NCI-H460 (cell line): ENCODE data around the gene ARL8B. TPM values are rescaled to one million over a fixed set of nuclear protein-coding genes. Genes with fewer than 3 reads are reported as not detected.
A peak's percentile ranks its signal among the peaks of the same experiment; 100 is the strongest.

Experiments
- DNase-seq: peaks from one replicate; pipeline ENCODE4 v3.0.0-alpha.2; 2016; ENCODE audit warnings: low read depth; ENCODE audit errors: extremely low read depth
- total RNA-seq: library from RNA; depleted of rRNA; stranded (reverse); fragments of >200 nt; shearing (Covaris generic); gene quantifications from 2 replicates; pipeline ENCODE4 v1.2.3, GENCODE V29; 2014

ARL8B gene
- total RNA-seq, 1 experiment from 2014 or later, result 37.0 TPM

DNA sequence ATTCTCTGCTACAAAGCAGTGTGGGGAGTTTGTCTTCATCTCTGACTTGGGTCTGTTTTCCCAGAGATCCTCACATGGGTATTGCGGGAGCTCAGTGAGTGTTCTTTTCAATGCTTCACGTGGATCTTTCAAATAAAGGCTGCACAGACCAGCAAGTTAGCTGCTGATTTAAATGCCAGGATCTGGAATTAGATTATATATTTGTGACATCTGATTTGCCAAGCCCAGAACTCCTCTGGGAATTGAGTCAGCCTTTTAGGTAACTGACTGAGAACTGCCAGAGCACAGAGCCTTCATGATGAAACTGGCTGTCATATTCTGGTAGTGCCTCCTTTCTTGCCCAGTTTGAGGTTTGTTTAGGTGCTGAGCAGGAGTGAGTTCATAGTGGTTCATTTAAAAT, 80.1 kb downstream of the ARL8B start:
- DNase-seq, result peak; percentile 73

- no peak for DNase-seq
Measured at GRCh38 chr3:5205165-5205941, 83.3 kb downstream of the ARL8B start.

GRCh38 chr3:5210926-5211325, 88.8 kb downstream of the ARL8B start:
- no peak for DNase-seq

GRCh38 chr3:5212628-5213573, 90.8 kb downstream of the ARL8B start:
- DNase-seq, result no peak

- no peak for DNase-seq
Measured at GRCh38 chr3:5213574-5213966, 91.5 kb downstream of the ARL8B start.

- no peak for DNase-seq
Measured at GRCh38 chr3:5214352-5214751, 92.3 kb downstream of the ARL8B start.

DNA sequence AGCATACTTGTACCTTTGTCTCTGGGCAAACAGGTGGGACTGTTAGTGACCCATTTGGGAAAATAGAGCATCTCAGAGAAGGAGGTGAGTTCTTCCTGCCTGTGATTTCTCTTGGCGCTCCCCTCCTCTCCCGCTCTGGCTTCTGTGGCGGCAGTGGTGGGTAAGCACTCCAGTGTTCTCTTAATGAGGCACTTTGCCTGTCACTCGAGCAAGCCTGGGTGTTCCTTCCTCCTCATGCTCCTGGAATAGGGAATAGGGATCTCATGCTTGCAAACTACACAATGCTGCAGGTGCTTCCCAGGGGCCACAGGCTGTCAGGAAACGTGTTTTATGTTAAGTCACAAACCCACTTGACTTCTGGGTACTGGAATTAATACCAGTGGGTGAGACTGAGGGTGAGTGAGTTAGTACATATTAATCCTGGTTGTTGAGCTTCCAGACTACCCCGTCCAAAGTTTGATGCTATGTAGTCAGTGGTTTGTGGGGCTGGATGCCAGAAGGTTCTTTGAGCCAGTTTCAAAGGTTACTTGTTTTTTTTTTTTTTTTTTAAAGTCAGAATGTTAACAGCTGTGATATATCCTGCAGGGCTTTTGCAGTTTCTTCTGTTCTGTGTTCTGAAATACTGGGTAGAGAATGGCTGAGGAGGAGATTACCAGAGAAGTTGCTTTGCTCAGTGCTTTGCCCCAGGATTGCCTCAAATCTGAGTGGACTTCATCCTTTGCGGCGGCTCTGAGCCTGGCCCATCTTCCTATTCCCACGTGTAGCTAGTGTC, 95.9 kb downstream of the ARL8B start:
- DNase-seq, result no peak

DNA sequence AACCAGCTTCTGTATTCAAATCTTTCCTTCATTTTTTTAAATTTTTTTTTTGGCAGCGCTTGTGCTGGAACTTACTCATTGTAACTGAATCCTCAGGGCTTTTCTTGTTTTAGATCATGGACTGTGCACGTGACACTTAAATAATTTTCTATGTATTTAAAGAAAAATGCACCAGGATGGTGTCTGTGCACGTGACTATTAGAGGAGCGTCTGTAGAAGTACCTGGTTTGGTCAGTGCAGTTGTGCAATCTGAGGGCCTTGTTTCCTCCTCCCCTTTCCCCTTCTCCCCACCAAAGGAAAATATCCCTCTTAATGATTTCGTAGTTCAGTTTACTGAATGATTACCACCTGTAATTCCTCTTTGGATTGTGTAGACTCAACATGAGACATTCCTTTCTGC, 96.7 kb downstream of the ARL8B start:
- no peak for DNase-seq

DNA sequence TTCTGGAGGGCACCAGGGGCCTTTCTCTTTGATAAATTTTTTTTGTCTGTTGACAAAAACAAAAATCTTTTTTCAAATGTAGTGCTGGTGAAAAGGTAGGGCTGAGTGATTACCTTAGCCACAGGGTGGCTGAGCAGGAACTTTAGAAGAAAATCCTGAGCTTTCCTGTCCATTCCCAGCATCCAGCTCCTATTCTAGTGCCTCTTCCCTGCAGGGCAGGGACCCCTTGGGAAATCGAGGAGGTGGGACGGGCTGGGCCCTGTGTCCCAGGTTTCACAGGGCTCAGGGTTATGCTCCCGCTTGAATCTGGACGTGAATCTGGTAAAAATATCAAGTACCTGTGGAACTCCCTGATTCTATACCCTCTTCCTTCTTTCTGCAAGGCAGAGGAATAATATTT, 97.1 kb downstream of the ARL8B start:
- DNase-seq, result no peak

DNA sequence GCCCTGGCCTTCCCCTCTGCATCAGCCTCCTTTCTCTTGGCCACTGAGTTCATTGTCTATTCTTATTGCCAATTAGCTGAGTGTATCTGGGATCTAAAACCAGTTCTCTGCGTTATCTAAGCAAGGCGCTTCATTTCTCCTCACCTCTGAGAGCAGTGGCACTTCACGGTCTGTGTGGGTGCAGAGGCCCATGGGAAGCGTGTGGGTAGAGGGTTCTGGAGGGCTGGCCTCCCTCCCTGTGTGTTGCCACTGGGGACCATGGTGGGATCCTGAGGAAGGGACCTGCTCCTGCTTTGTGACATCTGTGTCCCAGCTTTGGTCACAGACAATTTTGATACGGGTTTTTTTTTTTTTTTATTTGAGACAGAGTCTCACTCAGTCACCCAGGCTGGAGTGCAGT, 98.1 kb downstream of the ARL8B start:
- no peak for DNase-seq

DNA sequence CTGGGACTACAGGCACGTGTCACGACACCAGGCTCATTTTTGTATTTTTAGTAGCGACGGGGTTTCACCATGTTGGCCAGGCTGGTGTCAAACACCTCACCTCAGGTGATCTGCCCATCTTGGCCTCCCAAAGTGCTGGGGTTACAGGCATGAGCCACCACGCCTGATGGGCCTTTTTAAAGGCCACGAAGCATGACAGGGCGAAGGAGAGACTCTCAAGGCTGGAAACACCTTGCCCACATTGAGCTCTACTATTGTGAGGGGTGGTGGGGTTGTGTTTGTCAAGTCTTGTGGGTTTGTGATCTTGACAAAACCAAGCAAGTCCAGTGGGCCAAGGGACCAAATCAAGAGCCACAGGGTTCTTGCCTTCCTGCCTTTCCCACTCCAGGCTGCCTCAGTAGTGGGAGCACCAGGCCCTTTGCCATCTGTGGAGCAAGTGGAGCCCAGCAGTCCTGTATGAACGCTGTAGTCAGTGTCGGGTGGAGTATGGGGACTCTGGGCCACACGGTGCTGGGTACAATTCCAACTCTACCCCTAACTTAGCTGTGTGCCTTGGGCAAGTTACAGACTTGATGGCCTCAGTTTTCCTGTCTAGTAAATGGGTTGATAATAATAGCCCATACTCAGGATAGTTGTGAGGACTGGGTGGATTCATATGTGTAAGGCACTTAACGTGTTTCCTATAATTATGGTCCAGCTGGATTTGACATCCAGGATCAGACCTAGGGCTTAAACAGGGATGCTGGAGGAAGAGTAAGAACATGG, 98.8 kb downstream of the ARL8B start:
- no peak for DNase-seq

- no peak for DNase-seq
Measured at GRCh38 chr3:5221701-5222100, 99.6 kb downstream of the ARL8B start.

DNA sequence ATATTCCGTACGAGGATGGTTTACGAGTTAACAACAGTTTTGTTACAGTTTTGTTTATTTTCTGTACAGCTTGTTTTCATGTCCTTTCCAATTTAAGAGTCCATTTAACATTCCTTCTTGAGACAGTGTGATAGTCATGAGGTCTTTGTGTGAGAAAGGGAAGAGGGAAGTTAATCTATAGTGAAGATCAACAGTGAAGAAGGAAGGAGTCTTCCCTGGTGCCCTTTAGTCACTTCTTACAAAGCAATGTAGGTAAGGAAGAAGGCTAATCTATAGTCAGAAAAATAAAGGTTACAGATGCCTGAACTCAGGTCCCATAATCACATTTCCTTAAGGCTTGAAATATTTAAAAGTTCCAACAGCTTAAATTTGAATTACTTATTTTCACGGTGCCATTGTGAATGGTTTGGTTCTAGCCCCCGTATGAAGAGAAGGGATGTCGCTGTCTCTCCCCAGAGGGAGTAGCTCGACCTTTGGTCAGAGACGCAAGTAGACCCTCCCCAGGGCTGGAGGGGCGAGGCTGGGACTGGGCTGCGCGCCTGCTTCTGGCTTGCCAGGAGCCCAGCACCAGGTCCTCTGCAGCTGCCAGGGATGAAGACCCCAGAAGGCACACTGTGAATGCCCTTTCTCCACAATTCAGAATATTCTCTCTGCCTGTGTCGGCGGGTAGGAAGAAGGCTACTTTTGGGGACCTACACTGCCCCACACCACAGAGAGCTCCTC, 100.4 kb downstream of the ARL8B start:
- no peak for DNase-seq

GRCh38 chr3:5226783-5227182, 104.7 kb downstream of the ARL8B start:
- DNase-seq, result peak; percentile 5

- DNase-seq, result no peak
Measured at GRCh38 chr3:5227812-5228211, 105.7 kb downstream of the ARL8B start.

- no peak for DNase-seq
Measured at GRCh38 chr3:5229414-5229813, 107.3 kb downstream of the ARL8B start.
